Stimulated activated CD8-positive, alpha-beta memory T cell treated with anti-CD3 and anti-CD28 coated beads, Interleukin-7, amount 100 ng/mL, for 24 hours (primary cell): ENCODE data around the gene ACOXL.
"Not testable (repeated sequence)": the region's sequence is repeated elsewhere in the genome, so short reads cannot be mapped to it uniquely, and the experiment has no call there.

ENCODE experiments used
- DNase-seq: peaks from one replicate; pipeline ENCODE4 v3.0.0-alpha.2; 2020; ENCODE audit warnings: low read depth

The ACOXL gene

GRCh38 chr2:110732422-110733413 lies at the start of gene ACOXL:
ACOXL (plus strand) TSS chr2:110732573; CDS start chr2:110768390, 35,817 bp downstream.
- DNase-seq: no peak

GRCh38 chr2:110682872-110683271 lies 49.5 kb upstream of the ACOXL start:
- DNase-seq: no peak

GRCh38 chr2:110687775-110688484 lies 44.4 kb upstream of the ACOXL start:
- not testable (repeated sequence) for DNase-seq

DNA sequence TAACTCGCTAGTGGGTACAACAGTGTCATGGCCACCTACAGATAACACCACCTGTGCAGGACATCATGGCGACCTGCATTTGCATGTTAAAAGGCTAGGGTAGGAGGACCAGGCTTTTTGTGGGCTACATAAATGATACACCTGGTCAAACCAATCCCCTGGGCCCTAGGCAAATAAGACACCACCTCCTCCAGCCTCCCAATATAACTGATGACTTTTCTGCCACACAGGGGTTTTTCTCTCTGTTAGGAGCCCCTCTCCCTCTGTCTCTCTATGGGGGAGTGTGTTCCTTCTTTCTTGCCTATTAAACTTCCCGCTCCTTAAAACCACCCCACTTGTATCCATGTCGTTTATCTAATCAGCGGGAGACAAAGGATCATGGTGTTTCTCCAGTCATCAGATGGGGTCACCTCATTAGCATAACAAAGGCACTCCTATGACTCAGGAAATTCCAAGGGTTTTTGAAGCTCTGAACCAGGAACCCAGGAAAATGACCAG lies 43.7 kb upstream of the ACOXL start:
- no peak for DNase-seq

GRCh38 chr2:110690083-110690965 lies 42.0 kb upstream of the ACOXL start:
- no peak for DNase-seq

DNA sequence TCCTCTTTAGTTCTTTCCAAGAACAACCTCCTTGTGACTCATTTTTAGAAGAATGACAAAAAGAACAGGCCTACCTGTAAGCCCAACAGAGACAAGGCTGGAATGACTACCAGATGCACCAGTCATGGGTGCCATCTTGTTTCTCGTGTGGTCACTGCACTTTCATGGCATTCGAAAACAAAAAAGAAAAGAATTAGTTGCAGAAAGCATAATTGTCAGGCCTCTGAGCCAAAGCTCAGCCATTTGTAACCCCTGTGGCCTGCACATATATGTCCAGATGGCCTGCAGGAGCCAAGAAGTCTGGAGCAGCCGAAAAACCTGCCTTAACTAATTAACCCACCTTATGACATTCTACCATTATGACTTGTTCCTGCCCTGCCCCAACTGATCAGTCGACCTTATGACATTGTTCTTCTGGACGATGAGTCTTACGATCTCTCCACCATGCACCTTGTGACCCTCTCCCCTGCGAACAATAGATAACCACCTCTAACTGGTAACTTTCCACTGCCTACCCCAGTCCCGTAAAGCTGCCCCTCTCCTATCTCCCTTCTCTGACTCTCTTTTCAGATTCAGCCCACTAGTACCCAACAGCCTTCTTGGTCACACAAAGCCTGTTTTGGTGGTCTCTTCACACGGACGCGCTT lies 40.6 kb upstream of the ACOXL start:
- DNase-seq: no peak

- DNase-seq: not testable (repeated sequence)
Observed at GRCh38 chr2:110695146-110695898, 37.1 kb upstream of the ACOXL start.

- DNase-seq: not testable (repeated sequence)
Observed at GRCh38 chr2:110698253-110698652, 34.1 kb upstream of the ACOXL start.

DNA sequence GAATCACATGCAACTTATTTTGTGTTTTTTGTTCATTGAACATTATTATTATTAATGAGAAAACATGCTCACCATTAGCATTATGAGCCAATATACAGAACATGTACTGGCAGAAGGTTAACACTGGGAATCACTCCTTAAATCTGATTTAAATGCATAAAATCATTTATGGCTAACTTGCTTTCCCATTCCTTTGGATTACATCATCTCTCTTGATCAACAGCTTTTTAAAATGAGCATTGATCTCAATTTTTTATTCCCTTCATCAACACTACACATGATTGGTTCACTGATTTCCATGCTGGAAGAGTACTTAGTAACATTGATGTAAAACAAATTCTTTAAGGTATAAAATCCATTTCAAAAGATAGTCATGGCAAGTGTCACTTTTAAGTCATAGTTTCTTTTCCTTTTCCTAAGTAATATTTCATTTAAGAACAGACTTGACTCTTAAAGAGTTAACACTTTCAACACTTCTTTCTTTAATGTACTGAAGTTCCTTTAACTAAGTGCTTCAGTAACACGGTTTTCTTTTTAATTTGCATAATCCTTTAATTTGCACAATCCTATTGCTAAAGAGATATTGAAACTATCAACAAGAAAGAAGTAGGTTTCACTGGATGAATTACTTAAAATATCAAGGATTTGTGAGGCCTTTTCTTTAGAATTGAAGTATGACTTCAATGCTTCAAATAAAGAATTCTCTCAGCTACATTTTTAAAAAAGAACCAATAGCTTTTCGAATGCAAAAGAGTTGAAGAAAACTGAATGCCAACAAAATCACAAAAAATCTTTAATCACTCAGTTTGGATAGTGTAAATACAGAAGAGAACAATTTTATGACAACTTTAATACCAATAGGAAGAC lies 29.6 kb upstream of the ACOXL start:
- no peak for DNase-seq

DNA sequence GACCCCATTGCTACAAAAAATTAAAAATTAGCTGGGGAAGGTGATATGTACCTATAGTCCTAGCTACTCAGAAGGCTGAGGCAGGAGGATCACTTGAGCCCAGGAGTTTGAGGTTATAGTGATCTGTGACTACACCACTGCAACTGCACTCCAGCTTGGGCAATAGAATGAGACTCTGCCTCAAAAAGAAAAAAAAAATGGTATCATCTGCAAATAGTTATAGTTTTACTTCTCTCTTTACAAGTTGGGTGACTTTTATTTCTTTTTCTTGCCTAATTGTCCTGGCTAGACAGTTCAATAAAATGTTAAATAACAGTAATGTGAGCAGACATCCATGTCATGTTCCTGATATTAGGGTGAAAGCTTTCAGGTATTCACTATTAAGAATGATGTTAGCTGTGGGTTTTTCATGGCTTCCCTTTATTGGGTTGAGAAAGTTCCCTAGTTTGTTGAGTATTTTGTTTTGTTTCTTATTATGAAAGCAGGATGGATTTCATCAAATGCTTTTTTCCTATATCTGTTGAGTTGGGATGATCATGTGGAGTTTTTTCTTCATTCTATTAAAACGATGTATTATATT lies 24.9 kb upstream of the ACOXL start:
- DNase-seq: no peak

- DNase-seq: no peak
Observed at GRCh38 chr2:110708455-110708854, 23.9 kb upstream of the ACOXL start.

- DNase-seq: no peak
Observed at GRCh38 chr2:110712737-110713136, 19.6 kb upstream of the ACOXL start.

DNA sequence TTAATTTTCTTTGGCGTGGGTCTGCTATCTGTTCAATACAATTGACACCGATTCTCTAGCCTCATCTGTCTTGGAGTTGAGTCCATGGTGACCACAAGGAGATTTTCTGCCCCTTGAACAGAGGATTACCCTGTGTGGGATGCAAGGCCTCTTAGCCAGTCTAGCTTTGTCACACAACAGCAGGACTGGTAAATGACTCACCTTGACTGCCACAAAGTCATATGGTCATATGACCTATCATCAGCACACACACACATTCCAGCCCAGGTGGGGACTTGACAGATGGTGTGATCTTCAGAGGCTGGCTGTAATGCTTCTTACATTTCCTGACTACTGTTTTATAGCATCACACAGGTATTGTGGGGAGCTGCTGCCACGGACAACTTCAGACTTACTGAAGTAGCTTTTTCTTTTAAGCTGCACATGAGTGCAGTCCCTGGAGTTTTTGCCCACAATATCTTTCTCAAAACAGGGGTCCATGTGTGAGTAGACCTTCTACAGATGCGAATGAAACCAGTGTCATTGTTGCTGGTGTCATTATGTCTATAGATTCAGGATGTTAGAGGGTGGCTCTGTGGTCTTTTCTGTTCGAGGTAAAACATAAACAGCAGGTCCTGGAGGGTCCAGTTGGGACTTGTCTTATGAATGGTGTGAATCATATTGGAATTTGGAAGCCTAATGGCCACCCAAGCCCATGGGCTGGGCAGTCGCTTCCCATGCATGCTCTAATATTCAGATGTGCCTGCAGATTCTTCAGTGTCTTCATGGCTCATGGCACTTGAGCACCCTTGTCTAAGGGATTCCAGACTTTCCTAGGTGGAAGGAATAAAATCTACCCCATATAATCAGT lies 18.6 kb upstream of the ACOXL start:
- DNase-seq: no peak

- DNase-seq: no peak
Observed at GRCh38 chr2:110714452-110715224, 17.7 kb upstream of the ACOXL start.

DNA sequence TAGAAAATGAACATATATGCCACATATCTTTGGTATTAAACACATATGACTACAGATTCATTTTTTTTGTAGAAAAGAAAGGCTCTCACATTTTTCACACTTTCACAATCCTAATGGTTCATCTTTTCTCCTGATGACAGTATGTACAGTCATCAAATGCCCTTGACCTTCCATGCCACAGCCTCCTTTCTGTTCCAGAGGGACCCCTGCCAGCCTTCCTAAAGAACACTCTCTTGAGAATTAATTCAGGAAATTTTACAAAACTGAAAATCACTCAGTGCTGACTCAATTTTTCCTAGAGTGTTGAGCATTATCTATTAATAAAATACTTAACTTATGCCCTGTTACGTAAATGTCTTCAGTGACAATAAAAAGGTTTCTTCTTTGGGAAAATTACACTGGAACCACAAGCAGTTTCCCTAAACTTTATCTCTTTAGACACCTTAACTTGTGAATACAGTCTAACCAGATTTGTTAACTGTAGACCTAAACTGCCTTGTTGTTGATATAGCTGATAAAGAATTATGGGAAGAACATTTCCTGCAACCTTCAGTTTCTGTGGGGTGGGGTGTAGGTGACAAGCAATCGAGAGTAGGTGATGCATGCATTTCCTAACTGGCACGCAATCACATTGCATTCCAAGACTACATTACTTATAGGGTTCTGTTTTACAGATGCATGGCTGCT lies 15.3 kb upstream of the ACOXL start:
- no peak for DNase-seq

- no peak for DNase-seq
Observed at GRCh38 chr2:110717734-110718133, 14.6 kb upstream of the ACOXL start.

DNA sequence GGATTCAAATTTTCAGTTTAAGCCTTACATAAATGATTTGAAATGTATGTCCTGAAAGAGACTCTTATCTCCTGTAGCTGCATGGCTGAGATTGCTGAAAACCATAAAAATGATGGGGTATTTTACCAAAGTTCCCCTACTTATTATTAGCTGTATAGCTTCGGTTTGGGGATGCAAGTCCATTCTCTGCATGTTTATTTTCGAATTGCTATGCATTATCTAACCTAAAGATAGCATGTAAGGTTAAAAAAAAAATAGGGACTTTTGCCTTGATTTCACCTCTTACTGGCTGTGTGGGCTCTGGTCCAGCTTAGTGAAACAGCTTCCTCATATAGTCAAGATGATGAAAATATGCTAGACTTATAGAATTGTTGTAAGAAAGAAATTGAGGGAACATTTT lies 14.0 kb upstream of the ACOXL start:
- no peak for DNase-seq
